H9 (cell line): ENCODE measurements around the gene MXD3. TPM values are rescaled to one million over a fixed set of nuclear protein-coding genes. Genes with fewer than 3 reads are reported as not detected.

Experiments
- DNase-seq: peaks from one replicate; pipeline ENCODE4 v3.0.0-alpha.2; 2017
- H2AFZ ChIP-seq: one replicate; pipeline ENCODE4 v1.6.1; 2013; ENCODE audit warnings: mild to moderate bottlenecking, low read length, control low read depth, moderate library complexity
- H2AK5ac ChIP-seq: 2 replicates; pipeline ENCODE4 v1.6.1; 2013; ENCODE audit warnings: low read length, control low read depth, mixed read lengths; ENCODE audit not compliant: insufficient read length
- H2BK120ac ChIP-seq: one replicate; pipeline ENCODE4 v1.6.1; 2013; ENCODE audit warnings: low read depth, mild to moderate bottlenecking, low read length, control low read depth, inconsistent platforms; ENCODE audit not compliant: poor library complexity, severe bottlenecking
- H2BK12ac ChIP-seq: 2 replicates; pipeline ENCODE4 v1.6.1; 2013; ENCODE audit warnings: low read length, control low read depth, mixed read lengths, low read depth; ENCODE audit not compliant: insufficient read length
- H2BK15ac ChIP-seq: 2 replicates; pipeline ENCODE4 v1.6.1; 2013; ENCODE audit warnings: low read depth, low read length, control low read depth
- H2BK20ac ChIP-seq: one replicate; pipeline ENCODE4 v1.6.1; 2013; ENCODE audit warnings: low read depth, mild to moderate bottlenecking, low read length, control low read depth, inconsistent platforms; ENCODE audit not compliant: poor library complexity, severe bottlenecking
- H2BK5ac ChIP-seq: 2 replicates; pipeline ENCODE4 v1.6.1; 2013; ENCODE audit warnings: low read length, control low read depth, mixed read lengths; ENCODE audit not compliant: insufficient read length
- H3K14ac ChIP-seq: 2 replicates; pipeline ENCODE4 v1.6.1; 2013; ENCODE audit warnings: low read length, control low read depth; ENCODE audit not compliant: insufficient read depth
- H3K18ac ChIP-seq: 2 replicates; pipeline ENCODE4 v1.6.1; 2013; ENCODE audit warnings: low read depth, mild to moderate bottlenecking, mixed read lengths, low read length, control low read depth; ENCODE audit not compliant: insufficient read length
- H3K23ac ChIP-seq: 2 replicates; pipeline ENCODE4 v1.6.1; 2013; ENCODE audit warnings: low read length, control low read depth, mixed read lengths, low read depth; ENCODE audit not compliant: insufficient read length
- H3K23me2 ChIP-seq: 2 replicates; pipeline ENCODE4 v1.6.1; 2013; ENCODE audit warnings: low read depth, mild to moderate bottlenecking, mixed read lengths, low read length, control low read depth; ENCODE audit not compliant: insufficient read length, poor library complexity, severe bottlenecking
- H3K27ac ChIP-seq: 2 replicates; pipeline ENCODE4 v1.5.1; 2013; ENCODE audit warnings: low read length, control low read depth, mixed read lengths, low read depth; ENCODE audit not compliant: insufficient read length
- H3K27me3 ChIP-seq: 2 replicates; pipeline ENCODE4 v1.6.1; 2013; ENCODE audit warnings: low read length, control low read depth, inconsistent platforms; ENCODE audit not compliant: insufficient read depth
- H3K4ac ChIP-seq: 2 replicates; pipeline ENCODE4 v1.6.1; 2013; ENCODE audit warnings: low read depth, mild to moderate bottlenecking, control low read depth, inconsistent platforms, low read length, moderate library complexity
- H3K4me1 ChIP-seq: 2 replicates; pipeline ENCODE4 v1.6.1; 2013; ENCODE audit warnings: low read length, control low read depth, inconsistent platforms; ENCODE audit not compliant: insufficient read depth
- H3K4me2 ChIP-seq: 2 replicates; pipeline ENCODE4 v1.6.1; 2013; ENCODE audit warnings: low read length, control low read depth, mixed read lengths; ENCODE audit not compliant: insufficient read length, insufficient read depth
- H3K56ac ChIP-seq: 2 replicates; pipeline ENCODE4 v1.6.1; 2013; ENCODE audit warnings: low read depth, mild to moderate bottlenecking, mixed read lengths, low read length, control low read depth; ENCODE audit not compliant: insufficient read length
- H3K79me1 ChIP-seq: 2 replicates; pipeline ENCODE4 v1.6.1; 2013; ENCODE audit warnings: low read depth, mild to moderate bottlenecking, moderate library complexity, low read length, control low read depth, inconsistent platforms; ENCODE audit not compliant: insufficient read depth, poor library complexity, severe bottlenecking
- H3K79me2 ChIP-seq: 2 replicates; pipeline ENCODE4 v1.6.1; 2013; ENCODE audit warnings: low read length, control low read depth, inconsistent platforms; ENCODE audit not compliant: insufficient read depth
- H3K9ac ChIP-seq: 2 replicates; pipeline ENCODE4 v1.6.1; 2013; ENCODE audit warnings: low read length, control low read depth, mixed read lengths; ENCODE audit not compliant: insufficient read length; ENCODE audit errors: extremely low read depth
- H3K9me3 ChIP-seq: one replicate; pipeline ENCODE4 v1.6.1; 2013; ENCODE audit warnings: low read depth, low read length, inconsistent platforms; ENCODE audit not compliant: control insufficient read depth
- H3T11ph ChIP-seq: one replicate; pipeline ENCODE4 v1.6.1; 2013; ENCODE audit warnings: mild to moderate bottlenecking, low read length, control low read depth, inconsistent platforms
- H4K20me1 ChIP-seq: one replicate; pipeline ENCODE4 v1.6.1; 2013; ENCODE audit not compliant: control insufficient read depth, insufficient read length, insufficient read depth
- H4K5ac ChIP-seq: 2 replicates; pipeline ENCODE4 v1.6.1; 2013; ENCODE audit warnings: low read depth, mild to moderate bottlenecking, mixed read lengths, low read length, control low read depth; ENCODE audit not compliant: insufficient read length
- H4K8ac ChIP-seq: replicated peaks from 2 replicates; pipeline ENCODE4 v1.6.1; 2013; ENCODE audit warnings: low read length, control low read depth, mixed read lengths, low read depth; ENCODE audit not compliant: insufficient read length
- H4K91ac ChIP-seq: 2 replicates; pipeline ENCODE4 v1.6.1; 2013; ENCODE audit warnings: low read depth, mild to moderate bottlenecking, moderate library complexity, mixed read lengths, low read length, control low read depth; ENCODE audit not compliant: insufficient read length
- H3K27ac Mint-ChIP-seq, 3 experiments: 2 replicates in 2 of 3; 3 replicates in 1 of 3; pipeline ENCODE4 v1.8.0; 2020 to 2021; ENCODE audit warnings: mixed read lengths in 3 of 3, mild to moderate bottlenecking in 1 of 3, moderate library complexity in 1 of 3
- H3K27me3 Mint-ChIP-seq: 2 replicates; pipeline ENCODE4 v1.8.0; 2021; ENCODE audit warnings: low read depth, mild to moderate bottlenecking, moderate library complexity, mixed read lengths
- H3K36me3 Mint-ChIP-seq, 3 experiments: 2 replicates in 2 of 3; 3 replicates in 1 of 3; pipeline ENCODE4 v1.8.0; 2020 to 2021; ENCODE audit warnings: low read depth in 3 of 3, mixed read lengths in 3 of 3; ENCODE audit not compliant: insufficient read depth in 1 of 3
- H3K4me1 Mint-ChIP-seq, 2 experiments: 2 replicates each; pipeline ENCODE4 v1.8.0; 2020; ENCODE audit warnings: mixed read lengths in 2 of 2
- H3K4me3 Mint-ChIP-seq, 2 experiments: 2 replicates in 1 of 2; 3 replicates in 1 of 2; pipeline ENCODE4 v1.8.0; 2020 to 2021; ENCODE audit warnings: mild to moderate bottlenecking in 2 of 2, mixed read lengths in 2 of 2, moderate library complexity in 1 of 2
- H3K9me3 Mint-ChIP-seq, 2 experiments: 2 replicates in 1 of 2; 3 replicates in 1 of 2; pipeline ENCODE4 v1.8.0; 2020; ENCODE audit warnings: mild to moderate bottlenecking in 2 of 2, mixed read lengths in 2 of 2, moderate library complexity in 1 of 2
- WGBS: extraction: QIAGEN DNeasy Blood & Tissue Kit; methylation state at CpG from one replicate; pipeline ENCODE4 v1.1.7; 2013; ENCODE audit warnings: missing lambda C conversion rate, low lambda C conversion rate, mixed read lengths; ENCODE audit not compliant: insufficient read length; ENCODE audit errors: extremely low coverage; 5-methylcytosine and 5-hydroxymethylcytosine counted together
- total RNA-seq: library from RNA; stranded (reverse); gene quantifications from 2 replicates; pipeline ENCODE4 v1.2.1, GENCODE V29; 2021
- TF ChIP-seq, protein P1 (sequence below): fragments of 200-600 bp; sonication (generic); conservative IDR thresholded peaks from 3 replicates; pipeline ENCODE4 v1.8.0; 2021; ENCODE audit warnings: antibody characterized with exemption, mild to moderate bottlenecking

MXD3 gene
- total RNA-seq, 1 experiment from 2014 or later: 9.8 TPM

DNA sequence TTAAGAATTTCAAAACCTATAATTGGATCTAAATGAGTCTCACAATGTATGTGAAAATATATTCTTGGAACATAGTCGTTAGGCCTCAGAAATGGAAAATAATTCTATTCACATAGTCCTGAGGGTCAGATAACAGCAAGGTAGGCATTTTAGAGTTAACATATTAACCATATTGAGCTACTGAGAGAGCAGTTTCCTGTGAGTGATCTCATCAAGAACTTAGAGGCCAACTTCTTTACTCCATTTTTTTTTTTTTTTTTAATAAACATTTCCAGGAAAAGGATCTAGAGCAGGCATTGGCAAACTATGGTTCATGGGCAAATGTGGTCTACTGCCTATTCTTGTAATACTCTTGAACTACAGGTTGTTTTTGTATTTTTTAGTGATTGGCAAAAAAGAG lies 34.8 kb downstream of the MXD3 start:
- Histone ChIP-seq H4K20me1 (no peaks in the 10 kb centered on the region), H3K4me2 (no peak overlapping the region), H3K79me2 (no peaks in the 10 kb centered on the region; the same call in 1 of the 2 replicates), H3K23ac (no peak overlapping the region), H3K18ac (no peak overlapping the region), H3K23me2 (no peaks in the 10 kb centered on the region), H4K8ac (no peak overlapping the region), H2BK12ac (no peak overlapping the region), H2BK15ac (no peak overlapping the region), H4K5ac (no peak overlapping the region), H3K4ac (no peak overlapping the region), H4K91ac (no peak overlapping the region), H3K14ac (no peak overlapping the region), H3K27me3 (no peaks in the 10 kb centered on the region), H2BK5ac (no peak overlapping the region), H3T11ph (no peak overlapping the region), H2AFZ (no peak overlapping the region), H2BK20ac (no peak overlapping the region), H3K9me3 (no peaks in the 10 kb centered on the region), H3K56ac (no peak overlapping the region), H2AK5ac (no peak overlapping the region), H3K79me1 (no peaks in the 10 kb centered on the region), H3K9ac (no peak overlapping the region), H3K4me1 (no peaks in the 10 kb centered on the region), H3K27ac (no peak overlapping the region), H2BK120ac (no peak overlapping the region)
- no peaks in the 10 kb centered on the region for H3K4me1 Mint-ChIP-seq
- TF ChIP-seq, protein P1, sequence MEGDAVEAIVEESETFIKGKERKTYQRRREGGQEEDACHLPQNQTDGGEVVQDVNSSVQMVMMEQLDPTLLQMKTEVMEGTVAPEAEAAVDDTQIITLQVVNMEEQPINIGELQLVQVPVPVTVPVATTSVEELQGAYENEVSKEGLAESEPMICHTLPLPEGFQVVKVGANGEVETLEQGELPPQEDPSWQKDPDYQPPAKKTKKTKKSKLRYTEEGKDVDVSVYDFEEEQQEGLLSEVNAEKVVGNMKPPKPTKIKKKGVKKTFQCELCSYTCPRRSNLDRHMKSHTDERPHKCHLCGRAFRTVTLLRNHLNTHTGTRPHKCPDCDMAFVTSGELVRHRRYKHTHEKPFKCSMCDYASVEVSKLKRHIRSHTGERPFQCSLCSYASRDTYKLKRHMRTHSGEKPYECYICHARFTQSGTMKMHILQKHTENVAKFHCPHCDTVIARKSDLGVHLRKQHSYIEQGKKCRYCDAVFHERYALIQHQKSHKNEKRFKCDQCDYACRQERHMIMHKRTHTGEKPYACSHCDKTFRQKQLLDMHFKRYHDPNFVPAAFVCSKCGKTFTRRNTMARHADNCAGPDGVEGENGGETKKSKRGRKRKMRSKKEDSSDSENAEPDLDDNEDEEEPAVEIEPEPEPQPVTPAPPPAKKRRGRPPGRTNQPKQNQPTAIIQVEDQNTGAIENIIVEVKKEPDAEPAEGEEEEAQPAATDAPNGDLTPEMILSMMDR: no peak
- no peak overlapping the region; a peak in 2 of 7 replicates for H3K27ac Mint-ChIP-seq
- WGBS: no CpG with 5 or more reads among the region's 1 CpG
- H3K4me3 Mint-ChIP-seq: no peak overlapping the region
- H3K27me3 Mint-ChIP-seq: no peaks in the 10 kb centered on the region
- no peaks in the 10 kb centered on the region for H3K9me3 Mint-ChIP-seq
- DNase-seq: no peak
- peaks cover 40 to 90% (median 84%) of the 10 kb centered on the region in 3 experiments; a peak in 6 of 7 replicates for H3K36me3 Mint-ChIP-seq
